Naive B cell (primary cell): ENCODE data around the gene EIF6. TPM values are rescaled to one million over a fixed set of nuclear protein-coding genes. Genes with fewer than 3 reads are reported as not detected.

ENCODE experiments used
- ATAC-seq, 2 donors: fragments of 150-1000 bp; cut with Tn5 transposase; 2 replicates each; pipeline ENCODE4 v1.10.0; 2021; ENCODE audit warnings: low read depth in 2 of 2, mild to moderate bottlenecking in 2 of 2, moderate library complexity in 2 of 2
- DNase-seq: peaks from one replicate; pipeline ENCODE4 v3.0.0; 2022
- H3K27ac Mint-ChIP-seq, 6 donors: one replicate each; pipeline ENCODE4 v1.8.0; 2020 to 2022; ENCODE audit warnings: mild to moderate bottlenecking in 6 of 6, mixed read lengths in 6 of 6, moderate library complexity in 5 of 6, inconsistent platforms in 2 of 6
- H3K27me3 Mint-ChIP-seq, 3 donors: one replicate each; pipeline ENCODE4 v1.8.0; 2021 to 2022; ENCODE audit warnings: mixed read lengths in 3 of 3, mild to moderate bottlenecking in 1 of 3
- H3K36me3 Mint-ChIP-seq, 2 donors: one replicate each; pipeline ENCODE4 v1.8.0; 2020 to 2022; ENCODE audit warnings: mixed read lengths in 2 of 2, inconsistent platforms in 1 of 2, mild to moderate bottlenecking in 1 of 2
- H3K4me1 Mint-ChIP-seq, 3 donors: one replicate each; pipeline ENCODE4 v1.8.0; 2020 to 2022; ENCODE audit warnings: mixed read lengths in 3 of 3, inconsistent platforms in 1 of 3, mild to moderate bottlenecking in 1 of 3, moderate library complexity in 1 of 3
- H3K4me3 Mint-ChIP-seq, 8 donors: one replicate each; pipeline ENCODE4 v1.8.0; 2020 to 2022; ENCODE audit warnings: mild to moderate bottlenecking in 8 of 8, mixed read lengths in 8 of 8, moderate library complexity in 8 of 8, inconsistent platforms in 2 of 8
- H3K9me3 Mint-ChIP-seq, 7 donors: one replicate each; pipeline ENCODE4 v1.8.0; 2020 to 2022; ENCODE audit warnings: mixed read lengths in 7 of 7, mild to moderate bottlenecking in 5 of 7, inconsistent platforms in 2 of 7, moderate library complexity in 1 of 7
- polyA plus RNA-seq, 6 donors: library from polyadenylated mRNA; unstranded; fragments of 300-500 nt; fragmentation: Illumina TruSeq; gene quantifications; one replicate each; pipeline ENCODE4 v1.2.3, GENCODE V29; 2021; ENCODE audit warnings: low read depth in 6 of 6

Gene EIF6
- polyA plus RNA-seq: 100 to 1,000 TPM; 206 to 241 (median 228) TPM

- H3K27me3 Mint-ChIP-seq: no peaks in the 10 kb centered on the region
- H3K36me3 Mint-ChIP-seq: peaks cover 7 to 8% of the 10 kb centered on the region in 2 donors
- peaks cover 32 to 43% (median 38%) of the 10 kb centered on the region in 3 donors for H3K4me1 Mint-ChIP-seq
Observed at GRCh38 chr20:35284267-35284991, at the start of gene EIF6. TSS of gene EIF6 (minus strand) at chr20:35284772. CDS start at chr20:35284487, 285 bp downstream.

GRCh38 chr20:35333606-35334005 lies 49.0 kb upstream of the EIF6 start:
- Mint-ChIP-seq H3K36me3 (peaks cover 0 to 5% of the 10 kb centered on the region in 2 donors), H3K27ac (no peak overlapping the region), H3K9me3 (no peaks in the 10 kb centered on the region), H3K27me3 (no peaks in the 10 kb centered on the region), H3K4me1 (no peaks in the 10 kb centered on the region), H3K4me3 (no peak overlapping the region)
- DNase-seq: no peak
- ATAC-seq: no peak

More at GRCh38 chr20:35284267-35284991, at the start of gene EIF6:
- Mint-ChIP-seq H3K27ac (peak within 1 kb of the TSS; percentile 88 to 98 (median 96)), H3K4me3 (peak within 1 kb of the TSS; percentile 87 to 99 (median 94)), H3K9me3 (no peaks in the 10 kb centered on the region)
- DNase-seq (peak; percentile 74), ATAC-seq (peak; percentile 86 to 87)

DNA sequence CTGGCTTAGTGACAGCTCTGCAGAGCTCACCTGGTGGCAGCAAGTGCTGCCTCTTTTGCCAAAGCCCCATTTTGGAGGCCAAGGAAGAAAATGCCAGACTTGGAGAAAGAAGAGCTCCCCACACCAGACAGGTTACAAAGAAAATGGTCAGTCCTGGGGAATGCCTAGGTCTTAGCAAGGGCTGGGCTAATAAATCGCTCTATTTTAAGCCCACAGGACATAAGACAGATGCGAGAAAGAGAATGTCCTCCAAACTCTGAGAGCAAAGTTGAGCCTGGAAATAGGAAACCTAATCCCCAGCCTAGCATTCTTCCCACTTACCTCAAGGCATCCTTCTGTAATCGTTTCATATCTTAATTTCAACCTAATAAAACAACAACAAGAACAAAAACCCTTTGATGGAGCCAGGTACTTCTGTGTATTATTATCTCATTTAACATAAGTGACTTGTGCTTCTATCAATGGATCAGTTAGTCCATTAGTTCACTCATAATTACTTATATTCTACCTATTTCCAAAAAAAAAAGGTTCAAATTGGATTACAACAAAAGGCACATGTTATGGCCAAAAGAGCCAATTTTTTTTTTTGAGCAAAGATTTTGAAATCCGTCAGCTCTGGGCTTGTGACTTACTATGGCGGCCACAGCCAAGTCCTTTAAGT lies 48.1 kb upstream of the EIF6 start:
- Mint-ChIP-seq H3K36me3 (peaks cover 0 to 5% of the 10 kb centered on the region in 2 donors), H3K27me3 (no peaks in the 10 kb centered on the region), H3K4me1 (no peaks in the 10 kb centered on the region), H3K27ac (no peak overlapping the region), H3K4me3 (no peak overlapping the region), H3K9me3 (no peaks in the 10 kb centered on the region)
- DNase-seq: no peak
- ATAC-seq: no peak

DNA sequence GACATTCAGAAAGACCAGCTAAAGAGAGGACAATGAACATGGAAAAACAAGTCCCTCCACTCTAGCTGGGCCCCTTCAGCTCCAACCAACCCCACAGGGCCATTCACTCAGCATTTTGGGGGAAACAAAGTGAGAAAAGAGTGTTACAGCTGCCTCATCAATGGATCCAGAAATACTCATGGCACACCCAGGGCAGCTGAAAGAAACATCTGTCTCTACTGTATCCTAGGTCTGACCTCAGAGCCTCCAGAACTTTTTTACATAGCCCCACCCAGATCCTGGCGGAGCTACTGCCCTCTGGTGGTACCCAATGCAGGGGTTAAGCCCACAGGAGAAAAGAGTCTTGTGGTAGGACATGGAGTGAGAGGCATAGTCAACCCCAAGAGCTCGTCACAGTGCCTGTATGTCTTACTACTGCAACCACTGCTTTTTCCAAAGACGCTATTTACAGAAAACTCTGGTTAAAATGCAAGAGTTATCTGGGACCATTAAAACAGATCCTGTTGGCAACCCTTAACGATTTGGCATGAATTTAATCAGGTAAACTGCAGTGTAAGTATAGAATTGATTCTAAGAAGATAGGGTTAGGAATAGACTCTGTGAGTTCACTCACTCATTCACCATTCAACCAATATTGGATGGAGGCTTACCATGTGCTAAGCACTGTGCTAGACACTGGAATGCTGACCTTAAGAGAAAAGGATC lies 45.0 kb upstream of the EIF6 start:
- no peak overlapping the region for H3K4me3 Mint-ChIP-seq
- no peaks in the 10 kb centered on the region for H3K4me1 Mint-ChIP-seq
- H3K27me3 Mint-ChIP-seq: no peaks in the 10 kb centered on the region
- ATAC-seq (peak; percentile 40 to 46), DNase-seq (no peak)
- no peaks in the 10 kb centered on the region for H3K9me3 Mint-ChIP-seq
- peak overlapping the region in 2 of 6 donors; percentile 54 to 59 for H3K27ac Mint-ChIP-seq
- peaks cover 5% of the 10 kb centered on the region in 2 donors for H3K36me3 Mint-ChIP-seq

DNA sequence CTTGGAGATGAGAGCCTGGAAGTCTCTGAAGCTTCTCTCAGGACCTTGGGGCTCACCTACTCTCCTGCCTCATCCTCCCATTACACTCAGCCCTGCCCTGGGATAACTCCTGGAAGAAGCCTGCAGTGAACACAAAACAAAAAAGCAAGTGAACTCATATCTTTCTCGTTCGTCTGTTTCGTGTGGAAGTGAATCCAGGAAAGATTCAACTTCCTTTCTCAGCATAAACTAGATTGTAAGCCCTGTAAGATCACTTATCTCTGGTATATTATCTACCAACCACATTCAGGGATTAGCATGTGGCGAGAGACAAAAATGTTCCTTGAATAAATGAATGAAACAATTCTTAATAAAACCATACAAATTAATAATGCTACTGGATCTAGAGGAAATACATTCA lies 44.1 kb upstream of the EIF6 start:
- H3K9me3 Mint-ChIP-seq: no peaks in the 10 kb centered on the region

GRCh38 chr20:35328095-35328685 lies 43.6 kb upstream of the EIF6 start:
- H3K27ac Mint-ChIP-seq: no peak overlapping the region
- no peaks in the 10 kb centered on the region for H3K4me1 Mint-ChIP-seq
- no peaks in the 10 kb centered on the region for H3K9me3 Mint-ChIP-seq
- peaks cover 5% of the 10 kb centered on the region in 2 donors for H3K36me3 Mint-ChIP-seq
- ATAC-seq (no peak), DNase-seq (no peak)
- no peaks in the 10 kb centered on the region for H3K27me3 Mint-ChIP-seq
- H3K4me3 Mint-ChIP-seq: no peak overlapping the region

More for the DNA sequence above, 44.1 kb upstream of the EIF6 start:
- Mint-ChIP-seq H3K36me3 (peaks cover 5% of the 10 kb centered on the region in 2 donors), H3K27me3 (no peaks in the 10 kb centered on the region), H3K27ac (no peak overlapping the region), H3K4me3 (peak overlapping the region in 1 of 8 donors; percentile 26), H3K4me1 (no peaks in the 10 kb centered on the region)
- ATAC-seq (no peak), DNase-seq (no peak)

DNA sequence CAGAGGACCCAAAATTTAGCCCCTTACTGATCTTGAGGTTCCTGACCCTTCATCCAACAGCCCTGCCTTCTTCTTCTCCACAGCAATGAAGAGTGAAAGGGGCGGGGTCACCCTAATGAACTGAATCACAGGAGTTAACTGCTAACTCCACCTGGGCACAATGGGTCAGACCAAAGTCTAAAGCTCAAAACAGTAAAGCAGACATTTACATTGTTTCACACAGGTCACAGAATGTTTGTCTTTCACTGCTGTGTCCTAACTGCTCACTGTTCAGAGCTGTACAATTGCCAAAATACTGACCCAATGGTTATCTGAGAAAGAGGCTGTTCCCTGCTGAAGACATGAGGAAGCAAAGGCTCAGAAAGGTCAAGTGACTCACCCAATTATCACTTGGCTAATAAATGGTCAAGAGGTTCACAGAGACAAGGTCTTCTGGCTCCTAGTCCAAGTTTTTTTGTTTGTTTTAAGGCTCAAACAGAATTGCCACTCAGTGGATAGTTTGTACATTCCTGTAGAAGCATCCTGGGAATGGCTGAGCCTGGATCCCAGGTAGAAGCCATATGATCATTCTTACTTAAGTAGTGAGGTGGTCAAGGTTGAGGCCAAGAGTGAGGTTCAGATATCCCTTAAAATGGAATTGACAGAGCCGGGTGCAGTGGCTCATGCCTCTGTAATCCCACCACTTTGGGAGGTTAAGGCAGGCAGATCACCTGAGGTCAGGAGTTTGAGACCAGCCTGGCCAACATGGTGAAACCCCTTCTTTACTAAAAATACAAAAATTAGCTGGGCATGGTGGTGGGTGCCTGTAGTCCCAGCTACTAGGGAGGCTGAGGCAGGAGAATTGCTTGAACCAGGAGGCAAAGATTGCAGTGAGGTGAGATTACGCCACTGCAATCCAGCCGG lies 42.8 kb upstream of the EIF6 start:
- Mint-ChIP-seq H3K9me3 (no peaks in the 10 kb centered on the region), H3K27ac (peak overlapping the region in 1 of 6 donors; percentile 44), H3K27me3 (no peaks in the 10 kb centered on the region), H3K4me3 (no peak overlapping the region), H3K4me1 (no peaks in the 10 kb centered on the region), H3K36me3 (peaks cover 5% of the 10 kb centered on the region in 2 donors)
- DNase-seq: no peak
- no peak for ATAC-seq

DNA sequence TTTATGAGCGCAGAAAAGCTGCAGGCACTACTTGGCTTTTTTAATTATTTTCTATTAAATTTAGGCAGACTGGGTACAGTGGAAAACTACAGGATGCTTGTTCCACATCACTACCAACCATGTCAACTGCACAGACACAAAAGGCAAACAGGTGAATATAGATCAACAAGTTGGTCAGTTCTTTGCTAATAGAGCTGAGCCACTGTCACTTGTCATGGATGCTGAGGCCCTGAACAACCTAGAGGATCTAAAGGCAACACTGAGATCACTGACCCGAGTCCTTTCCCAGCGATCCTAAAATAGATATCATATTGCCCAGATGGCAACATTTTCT lies 42.1 kb upstream of the EIF6 start:
- ATAC-seq (no peak), DNase-seq (no peak)
- no peaks in the 10 kb centered on the region for H3K27me3 Mint-ChIP-seq
- H3K27ac Mint-ChIP-seq: peak overlapping the region in 1 of 6 donors; percentile 44
- peaks cover 5% of the 10 kb centered on the region in 2 donors for H3K36me3 Mint-ChIP-seq
- H3K4me1 Mint-ChIP-seq: no peaks in the 10 kb centered on the region
- H3K4me3 Mint-ChIP-seq: no peak overlapping the region
- no peaks in the 10 kb centered on the region for H3K9me3 Mint-ChIP-seq

DNA sequence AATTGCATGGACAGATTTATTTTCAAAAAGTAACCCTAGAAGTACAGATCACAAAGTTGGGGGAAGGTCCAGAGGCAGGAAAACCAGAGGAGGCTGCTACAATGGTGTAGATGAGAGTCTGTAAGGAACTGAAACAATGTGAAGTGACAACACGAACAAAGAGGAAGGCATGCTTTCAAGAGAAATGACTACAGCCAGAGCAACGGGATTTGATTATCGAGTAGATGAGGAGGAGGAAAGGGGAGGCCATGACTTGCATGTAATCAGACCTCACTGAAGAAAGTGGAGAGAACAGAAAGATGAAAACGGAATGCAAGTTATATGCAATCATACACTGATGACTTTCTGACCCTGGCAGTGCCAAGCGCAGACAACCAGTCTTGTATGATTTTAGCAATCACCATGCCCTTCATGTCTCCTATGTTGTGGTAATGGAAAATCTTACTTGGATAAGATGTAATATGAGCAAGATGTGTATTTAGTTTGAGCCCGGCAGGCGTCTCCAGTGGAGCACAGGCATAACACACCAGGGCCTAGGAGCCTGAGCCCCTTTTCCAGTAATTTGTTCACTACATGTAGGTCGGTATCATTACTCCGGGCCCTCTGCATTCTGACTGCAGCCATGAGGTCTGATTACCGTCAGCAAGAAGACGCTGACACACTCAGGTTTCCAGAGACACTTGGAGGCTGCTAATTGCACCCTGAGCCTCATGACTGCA lies 41.6 kb upstream of the EIF6 start:
- no peak for DNase-seq
- no peaks in the 10 kb centered on the region for H3K4me1 Mint-ChIP-seq
- ATAC-seq: no peak
- H3K9me3 Mint-ChIP-seq: no peaks in the 10 kb centered on the region
- H3K4me3 Mint-ChIP-seq: no peak overlapping the region
- H3K36me3 Mint-ChIP-seq: peaks cover 5% of the 10 kb centered on the region in 2 donors
- H3K27ac Mint-ChIP-seq: peak overlapping the region in 1 of 6 donors; percentile 4
- H3K27me3 Mint-ChIP-seq: no peaks in the 10 kb centered on the region

- peaks cover 5 to 12% of the 10 kb centered on the region in 2 donors for H3K36me3 Mint-ChIP-seq
Observed at GRCh38 chr20:35325401-35325800, 40.8 kb upstream of the EIF6 start.

DNA sequence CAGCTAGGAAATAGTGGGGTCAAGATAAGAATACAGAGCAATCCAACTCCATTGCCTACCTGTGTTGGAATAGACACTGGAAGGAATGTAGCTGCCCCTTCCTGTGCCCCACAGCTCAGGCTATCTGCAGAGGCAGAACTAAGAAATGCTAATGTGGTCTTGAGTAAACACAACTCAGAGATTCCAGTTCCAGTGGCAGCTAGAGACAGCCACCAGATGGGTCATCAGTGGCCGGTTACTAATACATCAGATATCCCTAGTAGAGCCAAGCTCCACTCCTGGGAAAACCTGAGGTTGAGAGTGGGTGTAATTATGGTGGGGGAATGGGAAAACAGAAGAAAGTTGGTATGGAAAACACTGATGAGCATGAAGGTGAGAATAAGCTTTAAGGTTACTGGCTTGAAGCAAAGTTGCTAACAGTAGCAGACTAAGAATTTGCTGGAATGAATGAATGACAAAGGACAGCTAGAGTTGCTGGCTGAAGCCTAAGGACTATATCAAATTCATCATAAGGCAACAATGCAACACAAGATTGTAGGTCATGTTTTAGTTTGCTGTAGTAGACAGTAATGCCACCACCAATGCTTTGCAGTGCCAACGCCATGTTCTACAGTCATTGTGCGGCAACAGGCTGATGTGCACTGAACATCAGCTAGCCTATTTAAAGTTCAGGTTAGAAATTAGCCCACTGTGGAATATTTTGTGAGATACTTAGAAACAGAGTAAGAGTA lies 36.0 kb upstream of the EIF6 start:
- ATAC-seq (no peak), DNase-seq (no peak)
- H3K27ac Mint-ChIP-seq: no peak overlapping the region
- H3K36me3 Mint-ChIP-seq: peaks cover 5 to 7% of the 10 kb centered on the region in 2 donors
- peaks cover 0 to 3% (median 0%) of the 10 kb centered on the region in 3 donors for H3K4me1 Mint-ChIP-seq
- H3K27me3 Mint-ChIP-seq: no peaks in the 10 kb centered on the region
- H3K9me3 Mint-ChIP-seq: no peaks in the 10 kb centered on the region
- H3K4me3 Mint-ChIP-seq: no peak overlapping the region

More at GRCh38 chr20:35325401-35325800, 40.8 kb upstream of the EIF6 start:
- H3K27ac Mint-ChIP-seq: peak overlapping the region in 1 of 6 donors; percentile 1
- H3K27me3 Mint-ChIP-seq: no peaks in the 10 kb centered on the region
- H3K9me3 Mint-ChIP-seq: no peaks in the 10 kb centered on the region
- H3K4me3 Mint-ChIP-seq: no peak overlapping the region
- no peak for ATAC-seq
- no peaks in the 10 kb centered on the region for H3K4me1 Mint-ChIP-seq
- no peak for DNase-seq

DNA sequence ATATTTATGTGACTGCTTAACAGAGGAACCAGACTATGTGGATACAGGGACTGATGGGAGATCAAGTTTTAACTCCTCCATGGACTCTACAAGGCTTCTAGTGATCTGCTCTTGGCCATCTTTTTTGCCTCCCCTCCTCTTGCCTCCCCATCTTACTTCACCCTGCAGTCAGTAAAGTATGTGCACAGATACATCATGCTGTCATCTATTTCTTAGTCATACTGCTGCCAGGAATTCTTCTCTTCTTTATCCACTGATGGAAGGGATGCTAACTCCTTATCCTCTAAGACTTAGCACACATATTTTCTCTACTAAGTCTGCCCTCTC lies 35.3 kb upstream of the EIF6 start:
- H3K36me3 Mint-ChIP-seq: peaks cover 5 to 7% of the 10 kb centered on the region in 2 donors
- no peak overlapping the region for H3K4me3 Mint-ChIP-seq
- no peaks in the 10 kb centered on the region for H3K9me3 Mint-ChIP-seq
- H3K4me1 Mint-ChIP-seq: peaks cover 0 to 8% (median 0%) of the 10 kb centered on the region in 3 donors
- no peak for ATAC-seq
- no peaks in the 10 kb centered on the region for H3K27me3 Mint-ChIP-seq
- H3K27ac Mint-ChIP-seq: peak overlapping the region in 1 of 6 donors; percentile 81
- no peak for DNase-seq
